ENCODE results near the gene ERO1B.

The ERO1B gene

GRCh38 chr1:236173174-236173767 lies 108.5 kb downstream of the ERO1B start:
- no peak overlapping the region for H3K4me3 ChIP-seq (ENCODE audit: low read depth, low read length)
- no peak for DNase-seq (ENCODE audit: low read depth)
- TF ChIP-seq MYC (IDR thresholded peaks at IDR 0.05; ENCODE audit: low read depth, low read length) = no peak
- no peak for TF ChIP-seq POLR2A (IDR thresholded peaks at IDR 0.05; ENCODE audit: extremely low read depth, insufficient read length)
- TF ChIP-seq, protein P1, sequence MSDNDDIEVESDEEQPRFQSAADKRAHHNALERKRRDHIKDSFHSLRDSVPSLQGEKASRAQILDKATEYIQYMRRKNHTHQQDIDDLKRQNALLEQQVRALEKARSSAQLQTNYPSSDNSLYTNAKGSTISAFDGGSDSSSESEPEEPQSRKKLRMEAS (IDR thresholded peaks at IDR 0.05; ENCODE audit: low read depth, low read length) = no peak
- TF ChIP-seq, protein P2, sequence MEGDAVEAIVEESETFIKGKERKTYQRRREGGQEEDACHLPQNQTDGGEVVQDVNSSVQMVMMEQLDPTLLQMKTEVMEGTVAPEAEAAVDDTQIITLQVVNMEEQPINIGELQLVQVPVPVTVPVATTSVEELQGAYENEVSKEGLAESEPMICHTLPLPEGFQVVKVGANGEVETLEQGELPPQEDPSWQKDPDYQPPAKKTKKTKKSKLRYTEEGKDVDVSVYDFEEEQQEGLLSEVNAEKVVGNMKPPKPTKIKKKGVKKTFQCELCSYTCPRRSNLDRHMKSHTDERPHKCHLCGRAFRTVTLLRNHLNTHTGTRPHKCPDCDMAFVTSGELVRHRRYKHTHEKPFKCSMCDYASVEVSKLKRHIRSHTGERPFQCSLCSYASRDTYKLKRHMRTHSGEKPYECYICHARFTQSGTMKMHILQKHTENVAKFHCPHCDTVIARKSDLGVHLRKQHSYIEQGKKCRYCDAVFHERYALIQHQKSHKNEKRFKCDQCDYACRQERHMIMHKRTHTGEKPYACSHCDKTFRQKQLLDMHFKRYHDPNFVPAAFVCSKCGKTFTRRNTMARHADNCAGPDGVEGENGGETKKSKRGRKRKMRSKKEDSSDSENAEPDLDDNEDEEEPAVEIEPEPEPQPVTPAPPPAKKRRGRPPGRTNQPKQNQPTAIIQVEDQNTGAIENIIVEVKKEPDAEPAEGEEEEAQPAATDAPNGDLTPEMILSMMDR (IDR thresholded peaks at IDR 0.05; ENCODE audit: low read depth, low read length) = no peak

GRCh38 chr1:236172041-236172579 lies 109.6 kb downstream of the ERO1B start:
- no peak for DNase-seq (ENCODE audit: low read depth)
- no peak overlapping the region for H3K4me3 ChIP-seq (ENCODE audit: low read depth, low read length)
- TF ChIP-seq MYC (IDR thresholded peaks at IDR 0.05; ENCODE audit: low read depth, low read length) (no peak), POLR2A (IDR thresholded peaks at IDR 0.05; ENCODE audit: extremely low read depth, insufficient read length) (no peak)
- TF ChIP-seq, protein P1 (IDR thresholded peaks at IDR 0.05; ENCODE audit: low read depth, low read length) = no peak
- TF ChIP-seq, protein P2 (IDR thresholded peaks at IDR 0.05; ENCODE audit: low read depth, low read length) = no peak

- TF ChIP-seq MYC (IDR thresholded peaks at IDR 0.05; ENCODE audit: low read depth, low read length) (no peak), POLR2A (IDR thresholded peaks at IDR 0.05; ENCODE audit: extremely low read depth, insufficient read length) (no peak)
- TF ChIP-seq, protein P2 (IDR thresholded peaks at IDR 0.05; ENCODE audit: low read depth, low read length) = no peak
- TF ChIP-seq, protein P1 (IDR thresholded peaks at IDR 0.05; ENCODE audit: low read depth, low read length) = no peak
- DNase-seq (ENCODE audit: low read depth) = peak; percentile 43
- no peak overlapping the region for H3K4me3 ChIP-seq (ENCODE audit: low read depth, low read length)
These were observed 112.9 kb downstream of the ERO1B start for GRCh38 chr1:236168716-236169429.

DNA sequence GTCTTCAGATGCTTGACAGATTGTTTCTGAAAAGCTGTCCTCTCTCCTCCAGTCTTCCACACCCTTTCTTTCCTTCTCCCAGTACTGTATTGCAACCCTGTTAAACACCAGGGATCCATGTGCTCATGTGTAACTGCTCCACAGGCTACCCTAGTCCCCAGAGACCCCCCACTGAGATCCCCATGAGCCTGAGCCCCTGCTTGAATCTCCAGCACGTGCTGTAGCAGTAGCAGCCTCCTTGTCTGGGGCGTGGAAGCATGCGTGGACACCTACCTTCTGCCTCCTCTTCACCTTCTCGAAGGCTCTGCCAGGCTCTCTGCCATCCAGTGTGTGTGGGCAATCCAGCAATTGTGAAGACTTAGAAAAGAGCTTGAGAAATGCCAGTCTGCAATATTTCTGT lies 114.2 kb downstream of the ERO1B start:
- no peak for DNase-seq (ENCODE audit: low read depth)
- no peak for TF ChIP-seq MYC (IDR thresholded peaks at IDR 0.05; ENCODE audit: low read depth, low read length)
- no peak for TF ChIP-seq POLR2A (IDR thresholded peaks at IDR 0.05; ENCODE audit: extremely low read depth, insufficient read length)
- TF ChIP-seq, protein P2 (IDR thresholded peaks at IDR 0.05; ENCODE audit: low read depth, low read length) = no peak
- TF ChIP-seq, protein P1 (IDR thresholded peaks at IDR 0.05; ENCODE audit: low read depth, low read length) = no peak
- H3K4me3 ChIP-seq (ENCODE audit: low read depth, low read length) = no peak overlapping the region

DNA sequence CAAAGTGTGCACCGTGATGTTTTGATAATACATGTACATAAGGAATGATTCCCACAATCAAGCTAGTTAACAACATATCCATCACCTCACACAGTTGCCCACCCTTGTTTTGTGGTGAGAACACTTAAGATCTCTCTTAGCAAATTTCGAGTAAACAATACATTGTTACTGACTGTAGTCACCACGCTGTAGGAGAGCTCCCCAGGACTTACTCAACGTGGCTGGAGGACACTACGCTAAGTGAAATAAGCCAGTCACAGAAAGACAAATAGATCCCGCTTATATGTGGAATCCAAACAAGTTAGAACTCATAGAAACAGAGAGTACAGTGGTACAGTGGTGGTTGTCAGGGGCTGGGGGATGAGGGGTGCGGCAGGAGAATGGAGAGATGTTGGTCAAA lies 114.6 kb downstream of the ERO1B start:
- TF ChIP-seq MYC (IDR thresholded peaks at IDR 0.05; ENCODE audit: low read depth, low read length) (no peak), POLR2A (IDR thresholded peaks at IDR 0.05; ENCODE audit: extremely low read depth, insufficient read length) (no peak)
- TF ChIP-seq, protein P1 (IDR thresholded peaks at IDR 0.05; ENCODE audit: low read depth, low read length) = no peak
- TF ChIP-seq, protein P2 (IDR thresholded peaks at IDR 0.05; ENCODE audit: low read depth, low read length) = no peak
- no peak overlapping the region for H3K4me3 ChIP-seq (ENCODE audit: low read depth, low read length)
- DNase-seq (ENCODE audit: low read depth) = no peak
